ENCODE data around the gene ACTA1.

DNA sequence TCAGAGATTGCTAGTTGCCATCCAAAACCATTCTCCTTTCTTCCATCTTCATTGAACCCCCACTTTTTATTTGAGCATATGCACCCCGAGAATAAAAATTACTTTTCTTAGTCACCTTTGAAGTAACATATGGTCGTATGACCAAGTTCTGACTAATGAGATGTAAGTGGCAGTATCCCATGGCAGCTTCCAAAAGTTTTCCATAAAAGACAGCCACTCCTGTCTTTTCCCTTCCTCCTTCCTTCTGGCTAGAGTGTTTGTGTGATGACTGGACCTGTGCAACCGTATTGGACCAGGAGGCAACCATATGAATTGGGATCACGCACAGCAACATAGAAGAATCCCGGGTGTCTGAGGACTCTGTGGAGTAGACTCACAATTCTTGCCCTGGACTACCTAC is 49.9 kb downstream of the ACTA1 start:
- TF ChIP-seq, protein P1, sequence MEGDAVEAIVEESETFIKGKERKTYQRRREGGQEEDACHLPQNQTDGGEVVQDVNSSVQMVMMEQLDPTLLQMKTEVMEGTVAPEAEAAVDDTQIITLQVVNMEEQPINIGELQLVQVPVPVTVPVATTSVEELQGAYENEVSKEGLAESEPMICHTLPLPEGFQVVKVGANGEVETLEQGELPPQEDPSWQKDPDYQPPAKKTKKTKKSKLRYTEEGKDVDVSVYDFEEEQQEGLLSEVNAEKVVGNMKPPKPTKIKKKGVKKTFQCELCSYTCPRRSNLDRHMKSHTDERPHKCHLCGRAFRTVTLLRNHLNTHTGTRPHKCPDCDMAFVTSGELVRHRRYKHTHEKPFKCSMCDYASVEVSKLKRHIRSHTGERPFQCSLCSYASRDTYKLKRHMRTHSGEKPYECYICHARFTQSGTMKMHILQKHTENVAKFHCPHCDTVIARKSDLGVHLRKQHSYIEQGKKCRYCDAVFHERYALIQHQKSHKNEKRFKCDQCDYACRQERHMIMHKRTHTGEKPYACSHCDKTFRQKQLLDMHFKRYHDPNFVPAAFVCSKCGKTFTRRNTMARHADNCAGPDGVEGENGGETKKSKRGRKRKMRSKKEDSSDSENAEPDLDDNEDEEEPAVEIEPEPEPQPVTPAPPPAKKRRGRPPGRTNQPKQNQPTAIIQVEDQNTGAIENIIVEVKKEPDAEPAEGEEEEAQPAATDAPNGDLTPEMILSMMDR (IDR thresholded peaks at IDR 0.05; ENCODE audit: insufficient read depth, low read depth, low read length) = no peak
- no peak for TF ChIP-seq EZH2 (IDR thresholded peaks at IDR 0.05; ENCODE audit: insufficient read depth, low read length)

Data from astrocyte (in vitro differentiated cells and primary cell).